Neural progenitor cell (in vitro differentiated cells): ENCODE measurements around the gene SEMA5B. TPM values are rescaled to one million over a fixed set of nuclear protein-coding genes. Genes with fewer than 3 reads are reported as not detected.

ENCODE experiments used
- DNase-seq: peaks from one replicate; pipeline ENCODE4 v3.0.0-alpha.2; 2016; ENCODE audit warnings: low spot score
- H2AFZ ChIP-seq: fragments of 200-600 bp; sonication (generic); replicated peaks from 2 replicates; pipeline ENCODE4 v1.6.1; 2016; ENCODE audit warnings: antibody characterized with exemption
- H3F3A ChIP-seq: fragments of 200-600 bp; sonication (generic); 2 replicates; pipeline ENCODE4 v1.6.1; 2016; ENCODE audit warnings: antibody characterized with exemption, low read depth
- H3K27ac ChIP-seq: fragments of 200-600 bp; sonication (generic); 2 replicates; pipeline ENCODE4 v1.5.1; 2016; ENCODE audit warnings: mild to moderate bottlenecking
- H3K27me3 ChIP-seq: fragments of 200-600 bp; sonication (generic); 2 replicates; pipeline ENCODE4 v1.6.1; 2016; ENCODE audit warnings: mild to moderate bottlenecking, moderate library complexity
- H3K36me3 ChIP-seq: fragments of 200-600 bp; sonication (generic); 2 replicates; pipeline ENCODE4 v1.5.1; 2016
- H3K4me1 ChIP-seq: fragments of 200-600 bp; sonication (generic); 2 replicates; pipeline ENCODE4 v1.6.1; 2016; ENCODE audit warnings: mixed run types
- H3K4me2 ChIP-seq: fragments of 200-600 bp; sonication (generic); 2 replicates; pipeline ENCODE4 v1.6.1; 2016
- H3K4me3 ChIP-seq: fragments of 200-600 bp; sonication (generic); 2 replicates; pipeline ENCODE4 v1.5.1; 2016
- H3K79me2 ChIP-seq: fragments of 200-600 bp; sonication (generic); 2 replicates; pipeline ENCODE4 v1.6.1; 2016; ENCODE audit warnings: low read depth
- H3K9ac ChIP-seq: fragments of 200-600 bp; sonication (generic); 2 replicates; pipeline ENCODE4 v1.6.1; 2016
- H3K9me3 ChIP-seq: fragments of 200-600 bp; sonication (generic); 2 replicates; pipeline ENCODE4 v1.5.1; 2016; ENCODE audit warnings: low read depth
- H4K20me1 ChIP-seq: fragments of 200-600 bp; sonication (generic); 2 replicates; pipeline ENCODE4 v1.6.1; 2016; ENCODE audit warnings: low read depth
- H3K27ac Mint-ChIP-seq: 3 replicates; pipeline ENCODE4 v1.8.0; 2021; ENCODE audit warnings: mixed read lengths
- H3K27me3 Mint-ChIP-seq: 2 replicates; pipeline ENCODE4 v1.8.0; 2022; ENCODE audit warnings: low read depth, mild to moderate bottlenecking, inconsistent platforms, moderate library complexity, mixed read lengths; ENCODE audit not compliant: insufficient read depth
- H3K36me3 Mint-ChIP-seq: 3 replicates; pipeline ENCODE4 v1.8.0; 2021; ENCODE audit warnings: mixed read lengths
- H3K4me1 Mint-ChIP-seq: 3 replicates; pipeline ENCODE4 v1.8.0; 2021; ENCODE audit warnings: mixed read lengths
- H3K4me3 Mint-ChIP-seq: 3 replicates; pipeline ENCODE4 v1.8.0; 2021; ENCODE audit warnings: mild to moderate bottlenecking, moderate library complexity, mixed read lengths
- H3K9me3 Mint-ChIP-seq: 3 replicates; pipeline ENCODE4 v1.8.0; 2020; ENCODE audit warnings: mixed read lengths
- CTCF ChIP-seq: fragments of 200-600 bp; sonication (generic); IDR thresholded peaks from 2 replicates; pipeline ENCODE4 v1.5.1; 2017; ENCODE audit warnings: antibody characterized with exemption, mild to moderate bottlenecking
- EZH2 ChIP-seq: fragments of 200-600 bp; sonication (generic); IDR thresholded peaks from 2 replicates; pipeline ENCODE4 v1.6.1; 2017; ENCODE audit warnings: antibody characterized with exemption, mild to moderate bottlenecking, moderate library complexity
- EZH2phosphoT487 ChIP-seq: fragments of 200-600 bp; sonication (generic); IDR thresholded peaks from 2 replicates; pipeline ENCODE4 v1.6.1; 2017; ENCODE audit warnings: antibody characterized with exemption
- total RNA-seq: library from RNA; depleted of rRNA; stranded (reverse); fragments of >200 nt; gene quantifications from 2 replicates; pipeline ENCODE4 v1.2.3, GENCODE V29; 2015; ENCODE audit warnings: low replicate concordance

The SEMA5B gene
- total RNA-seq, result 10.1 and 25.6 TPM in 2 replicates

DNA sequence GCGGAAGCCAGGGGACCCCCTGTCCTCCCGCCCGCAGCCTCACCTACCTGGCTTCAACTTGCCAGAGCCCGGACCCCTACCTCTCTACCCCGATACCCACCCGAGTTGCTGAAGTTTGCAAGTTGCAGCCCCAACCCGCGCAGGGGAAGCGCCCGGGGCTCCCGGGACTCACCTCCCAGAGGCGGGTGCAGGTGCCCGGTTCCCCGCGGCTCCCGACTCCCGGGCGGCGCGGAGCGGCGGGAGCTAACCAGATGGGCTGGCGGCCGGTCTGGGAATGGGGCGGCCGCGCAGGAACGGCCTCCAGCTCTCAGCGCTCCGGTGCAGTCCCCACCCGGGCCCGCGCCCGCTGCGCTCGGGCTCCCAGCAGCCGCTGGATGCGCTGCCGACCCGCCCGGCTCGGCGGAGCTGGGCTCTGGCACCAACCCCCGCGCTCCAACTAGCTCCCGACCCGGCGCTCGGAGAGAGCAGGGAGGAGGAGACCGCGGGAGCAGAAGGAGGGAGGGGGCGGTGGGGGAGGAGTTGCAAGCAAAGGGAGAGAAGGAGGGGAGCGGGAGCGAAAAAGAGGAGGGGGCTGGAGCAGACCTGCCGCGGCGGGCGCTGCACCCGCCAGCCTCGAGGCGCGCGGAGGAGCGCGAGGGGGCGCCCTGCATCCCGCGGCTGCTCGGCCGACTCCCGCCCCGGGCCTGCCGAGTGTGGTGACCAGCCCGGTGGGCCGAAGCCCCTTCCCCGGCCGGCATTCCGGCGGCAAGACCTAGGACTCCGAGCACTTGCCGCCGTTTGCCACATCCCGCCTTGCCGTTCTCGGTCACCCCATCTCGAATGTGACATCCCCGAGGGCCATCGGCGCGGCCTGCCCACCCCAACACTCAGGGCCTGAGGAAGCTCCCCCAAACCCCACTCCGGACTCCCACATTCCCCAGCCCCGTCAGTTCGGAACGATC is at the start of gene SEMA5B:
Gene SEMA5B, minus strand, starts transcription at position 472 of the 941 bp plus-strand sequence. CDS start 66,500 bp downstream, outside the sequence.
- DNase-seq, result peak; percentile 94
- H2AFZ ChIP-seq, result peak within 1 kb of the TSS; percentile 99
- H3K36me3 Mint-ChIP-seq, result peaks cover 20% of the 10 kb centered on the region
- TF ChIP-seq EZH2phosphoT487 (no peak), EZH2 (peak; percentile 24), CTCF (peak; percentile 63)
- peaks cover 41% of the 10 kb centered on the region for H3K27me3 ChIP-seq
- H3K9me3 Mint-ChIP-seq, result peaks cover 5% of the 10 kb centered on the region
- H3K79me2 ChIP-seq, result peaks cover 8% of the 10 kb centered on the region
- no peaks in the 10 kb centered on the region for H3K36me3 ChIP-seq
- H3K9me3 ChIP-seq, result no peaks in the 10 kb centered on the region
- peaks cover 3% of the 10 kb centered on the region for H4K20me1 ChIP-seq
- peaks cover 34% of the 10 kb centered on the region for H3K4me1 Mint-ChIP-seq
- peak within 1 kb of the TSS; percentile 74 for H3K4me3 ChIP-seq
- peak within 1 kb of the TSS; percentile 85 for H3K27ac Mint-ChIP-seq
- peak within 1 kb of the TSS; percentile 23 for H3K9ac ChIP-seq
- H3K4me2 ChIP-seq, result peak within 1 kb of the TSS; percentile 97
- H3K4me1 ChIP-seq, result peaks cover 42% of the 10 kb centered on the region
- peaks cover 36% of the 10 kb centered on the region for H3F3A ChIP-seq
- peak within 1 kb of the TSS; percentile 95 for H3K4me3 Mint-ChIP-seq
- H3K27ac ChIP-seq, result no peak within 1 kb of the TSS
- H3K27me3 Mint-ChIP-seq, result peaks cover 9% of the 10 kb centered on the region

- Mint-ChIP-seq H3K4me1 (peaks cover 22% of the 10 kb centered on the region), H3K9me3 (no peaks in the 10 kb centered on the region), H3K4me3 (no peak overlapping the region), H3K36me3 (no peaks in the 10 kb centered on the region), H3K27me3 (no peaks in the 10 kb centered on the region), H3K27ac (peak overlapping the region; percentile 65)
- no peak overlapping the region for H2AFZ ChIP-seq
- H3F3A ChIP-seq, result peaks cover 5% of the 10 kb centered on the region
- H3K4me1 ChIP-seq, result peaks cover 14% of the 10 kb centered on the region
- no peak overlapping the region for H3K27ac ChIP-seq
- H3K9ac ChIP-seq, result no peak overlapping the region
- no peaks in the 10 kb centered on the region for H3K9me3 ChIP-seq
- no peak overlapping the region for H3K4me3 ChIP-seq
- no peak overlapping the region for H3K4me2 ChIP-seq
- no peaks in the 10 kb centered on the region for H3K27me3 ChIP-seq
- H3K36me3 ChIP-seq, result no peaks in the 10 kb centered on the region
- no peak for TF ChIP-seq EZH2
- TF ChIP-seq CTCF, result no peak
- TF ChIP-seq EZH2phosphoT487, result no peak
- no peaks in the 10 kb centered on the region for H3K79me2 ChIP-seq
- no peaks in the 10 kb centered on the region for H4K20me1 ChIP-seq
- DNase-seq, result no peak
Measured at GRCh38 chr3:123076496-123077418, 49.2 kb upstream of the SEMA5B start.

GRCh38 chr3:123076112-123076495 is 48.5 kb upstream of the SEMA5B start:
- H3K27ac Mint-ChIP-seq, result no peak overlapping the region
- H3K4me1 Mint-ChIP-seq, result peaks cover 25% of the 10 kb centered on the region
- H3K36me3 Mint-ChIP-seq, result no peaks in the 10 kb centered on the region
- no peak overlapping the region for H3K4me2 ChIP-seq
- H3K9me3 Mint-ChIP-seq, result no peaks in the 10 kb centered on the region
- H3K9me3 ChIP-seq, result no peaks in the 10 kb centered on the region
- peaks cover 11% of the 10 kb centered on the region for H3K4me1 ChIP-seq
- DNase-seq, result no peak
- no peak overlapping the region for H3K9ac ChIP-seq
- no peak overlapping the region for H3K4me3 Mint-ChIP-seq
- no peaks in the 10 kb centered on the region for H3K79me2 ChIP-seq
- H3F3A ChIP-seq, result peaks cover 5% of the 10 kb centered on the region
- H3K4me3 ChIP-seq, result no peak overlapping the region
- H3K36me3 ChIP-seq, result no peaks in the 10 kb centered on the region
- no peaks in the 10 kb centered on the region for H4K20me1 ChIP-seq
- no peak overlapping the region for H3K27ac ChIP-seq
- H2AFZ ChIP-seq, result no peak overlapping the region
- H3K27me3 Mint-ChIP-seq, result no peaks in the 10 kb centered on the region
- no peaks in the 10 kb centered on the region for H3K27me3 ChIP-seq
- no peak for TF ChIP-seq EZH2
- TF ChIP-seq CTCF, result no peak
- no peak for TF ChIP-seq EZH2phosphoT487
